Choroid plexus epithelial cell (primary cell): ENCODE measurements around the gene ST7.

Experiments
- DNase-seq: peaks from one replicate; pipeline ENCODE4 v3.0.0-alpha.2; 2010; ENCODE audit warnings: low read depth
- H3K4me3 ChIP-seq: 2 replicates; pipeline ENCODE4 v1.5.1; 2011; ENCODE audit warnings: low read depth, mild to moderate bottlenecking, control low read depth, low read length, moderate library complexity
- TF ChIP-seq, protein P1 (sequence below): conservative IDR thresholded peaks from 2 replicates; pipeline ENCODE4 v1.5.1; 2011; ENCODE audit warnings: low read depth, mild to moderate bottlenecking, control low read depth, inconsistent platforms, low read length, moderate library complexity

ST7 gene

DNA sequence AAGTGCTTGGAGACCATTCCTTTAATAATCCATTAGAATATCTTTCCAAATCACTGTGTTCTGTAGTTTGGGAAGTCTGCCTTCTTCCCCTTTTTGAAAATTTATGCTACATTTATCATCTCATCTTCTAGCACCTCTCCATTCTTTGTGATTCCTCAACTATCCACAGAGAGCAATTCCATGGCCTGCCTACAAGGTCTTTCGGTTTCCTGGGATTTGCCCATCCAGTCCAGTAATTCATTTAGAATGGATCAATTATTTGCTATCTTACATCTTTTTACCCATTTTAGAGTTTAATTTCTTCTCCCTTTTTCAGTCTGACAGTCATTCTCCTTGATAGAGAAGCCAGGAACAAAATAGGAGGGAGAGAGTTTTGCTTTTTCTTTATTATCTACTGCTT is 179.8 kb downstream of the ST7 start:
- TF ChIP-seq, protein P1, sequence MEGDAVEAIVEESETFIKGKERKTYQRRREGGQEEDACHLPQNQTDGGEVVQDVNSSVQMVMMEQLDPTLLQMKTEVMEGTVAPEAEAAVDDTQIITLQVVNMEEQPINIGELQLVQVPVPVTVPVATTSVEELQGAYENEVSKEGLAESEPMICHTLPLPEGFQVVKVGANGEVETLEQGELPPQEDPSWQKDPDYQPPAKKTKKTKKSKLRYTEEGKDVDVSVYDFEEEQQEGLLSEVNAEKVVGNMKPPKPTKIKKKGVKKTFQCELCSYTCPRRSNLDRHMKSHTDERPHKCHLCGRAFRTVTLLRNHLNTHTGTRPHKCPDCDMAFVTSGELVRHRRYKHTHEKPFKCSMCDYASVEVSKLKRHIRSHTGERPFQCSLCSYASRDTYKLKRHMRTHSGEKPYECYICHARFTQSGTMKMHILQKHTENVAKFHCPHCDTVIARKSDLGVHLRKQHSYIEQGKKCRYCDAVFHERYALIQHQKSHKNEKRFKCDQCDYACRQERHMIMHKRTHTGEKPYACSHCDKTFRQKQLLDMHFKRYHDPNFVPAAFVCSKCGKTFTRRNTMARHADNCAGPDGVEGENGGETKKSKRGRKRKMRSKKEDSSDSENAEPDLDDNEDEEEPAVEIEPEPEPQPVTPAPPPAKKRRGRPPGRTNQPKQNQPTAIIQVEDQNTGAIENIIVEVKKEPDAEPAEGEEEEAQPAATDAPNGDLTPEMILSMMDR = no peak
- no peak overlapping the region for H3K4me3 ChIP-seq
- DNase-seq = no peak

DNA sequence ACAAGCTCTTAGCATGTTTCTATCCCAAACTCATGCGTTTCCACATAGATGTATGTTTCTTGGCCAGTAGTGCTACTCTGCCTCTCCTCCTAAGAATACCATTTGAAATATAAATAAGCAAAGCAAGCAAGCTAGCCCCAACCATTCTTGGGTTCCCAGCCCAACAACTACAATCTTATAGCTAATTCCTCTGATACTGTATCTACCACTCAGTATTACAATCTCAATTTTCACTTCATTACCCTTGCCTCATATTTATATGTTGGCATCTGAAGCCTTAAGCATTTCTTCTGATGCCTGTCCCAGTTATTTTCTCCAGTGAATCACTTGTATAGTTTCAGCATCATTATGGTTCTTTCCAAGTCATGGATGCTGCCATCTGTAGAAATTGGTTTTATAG is 181.1 kb downstream of the ST7 start:
- no peak for DNase-seq
- TF ChIP-seq, protein P1 = no peak
- no peak overlapping the region for H3K4me3 ChIP-seq

DNA sequence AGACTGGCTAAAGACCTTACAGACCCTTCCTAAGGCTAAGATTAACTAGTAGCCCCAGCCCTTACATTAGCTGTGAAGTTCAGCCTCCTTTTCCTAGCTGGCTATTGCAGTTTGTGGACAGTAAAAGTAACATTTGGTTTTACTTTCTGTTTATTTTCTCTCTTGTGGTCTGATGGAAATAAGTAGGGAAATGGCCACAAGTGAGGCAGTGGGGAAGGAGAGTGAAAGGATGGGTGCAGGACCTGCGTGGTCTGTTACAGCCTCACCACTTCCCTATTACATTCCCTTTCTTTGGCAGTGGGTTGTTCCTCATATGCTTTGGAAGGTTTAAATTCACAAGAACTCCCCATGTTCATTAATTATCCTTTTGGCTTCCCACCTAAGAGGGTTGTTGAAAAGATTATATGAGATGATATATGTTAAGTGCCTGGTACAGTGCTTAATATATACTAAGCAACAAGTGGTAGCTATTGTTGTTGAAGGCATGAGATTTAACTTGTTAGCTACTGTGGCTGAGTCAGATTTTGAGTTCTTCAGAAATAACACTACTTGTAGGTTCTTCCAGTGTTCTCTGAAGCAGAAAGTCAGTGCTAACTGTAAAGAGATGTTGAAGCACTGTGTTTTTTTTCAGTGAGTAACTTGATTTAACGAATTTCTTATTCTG is 181.7 kb downstream of the ST7 start:
- DNase-seq = peak; percentile 44
- no peak overlapping the region for H3K4me3 ChIP-seq
- TF ChIP-seq, protein P1 = no peak

DNA sequence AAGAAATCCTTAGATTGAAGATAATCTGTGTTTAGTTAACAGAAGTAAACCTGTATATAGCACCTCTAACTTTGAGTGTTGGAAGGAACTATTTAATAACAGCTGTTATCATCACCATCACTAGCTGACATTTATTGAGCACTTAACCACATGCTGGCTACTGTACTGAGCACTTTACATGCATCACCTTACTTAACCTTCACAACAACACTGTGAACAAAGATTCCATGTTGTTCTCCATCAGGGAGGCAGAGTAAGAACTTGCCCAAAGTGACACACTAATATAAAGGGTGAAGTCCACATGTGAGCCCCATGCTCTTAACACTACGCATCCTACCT is 182.2 kb downstream of the ST7 start:
- no peak overlapping the region for H3K4me3 ChIP-seq
- TF ChIP-seq, protein P1 = no peak
- DNase-seq = no peak

DNA sequence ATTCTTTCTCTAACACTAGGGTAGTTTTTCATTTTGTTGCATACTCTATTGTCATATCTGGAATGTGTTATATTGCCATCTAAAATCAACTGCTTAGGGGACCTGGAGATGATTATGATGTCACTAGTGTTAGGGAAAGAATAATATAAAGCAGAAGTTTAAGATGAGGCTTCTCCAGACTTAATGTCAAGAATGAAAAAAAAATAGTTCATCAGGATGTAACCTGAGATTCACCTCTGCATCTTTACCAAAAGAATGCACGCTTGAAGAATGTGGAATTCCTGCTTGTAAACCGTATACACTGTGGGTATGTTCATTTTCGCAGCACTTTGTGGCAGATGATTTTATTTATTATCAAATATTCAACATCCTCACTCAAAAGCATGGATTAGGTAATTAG is 184.6 kb downstream of the ST7 start:
- no peak overlapping the region for H3K4me3 ChIP-seq
- TF ChIP-seq, protein P1 = no peak
- DNase-seq = peak; percentile 49

DNA sequence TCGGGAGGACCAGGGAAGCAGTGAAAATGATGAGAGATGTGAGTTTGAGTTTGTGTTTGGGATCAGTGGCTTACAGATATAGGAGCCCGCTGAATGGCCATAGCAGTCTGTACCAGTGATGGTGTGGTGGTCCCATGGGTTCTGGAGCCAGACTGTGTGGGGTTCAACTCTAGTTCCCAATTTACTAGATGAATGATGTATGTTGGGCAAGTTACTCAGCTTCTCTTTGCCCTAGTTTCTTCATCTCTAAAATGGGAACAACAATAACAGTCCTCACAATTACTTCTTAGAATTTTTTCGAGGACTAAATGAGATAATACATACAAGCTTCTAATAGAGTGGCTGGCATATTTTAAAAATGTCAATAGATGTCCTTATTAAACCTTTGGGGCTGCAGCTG is 185.2 kb downstream of the ST7 start:
- no peak for DNase-seq
- TF ChIP-seq, protein P1 = no peak
- H3K4me3 ChIP-seq = no peak overlapping the region

DNA sequence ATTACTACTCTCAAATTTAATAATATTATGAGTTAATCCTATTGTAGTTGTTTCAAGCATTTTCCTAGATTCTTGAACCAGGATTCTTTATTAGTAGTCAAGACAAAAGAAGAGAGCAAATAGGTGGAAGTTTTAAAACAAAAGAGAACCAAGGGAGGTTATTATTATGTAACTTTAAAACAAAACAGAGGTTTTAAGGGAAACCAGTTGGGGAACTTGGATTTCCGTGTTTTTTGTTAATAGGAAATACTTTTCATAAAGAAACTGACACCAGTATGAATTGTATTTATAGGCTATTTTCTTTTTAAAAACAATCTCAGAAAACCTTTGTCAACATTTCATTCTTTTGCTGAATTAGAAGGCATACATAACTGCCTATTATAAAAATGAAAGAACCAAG is 185.7 kb downstream of the ST7 start:
- no peak for DNase-seq
- no peak overlapping the region for H3K4me3 ChIP-seq
- TF ChIP-seq, protein P1 = no peak
